Medulla oblongata (tissue), 1 donor: ENCODE measurements around the gene DLD.
"Not testable (repeated sequence)": the region's sequence is repeated elsewhere in the genome, so short reads cannot be mapped to it uniquely, and the experiment has no call there.

Experiments used
- DNase-seq: peaks from one replicate; pipeline ENCODE4 v3.0.0-alpha.2; 2015; ENCODE audit errors: extremely low spot score

The DLD gene

DNA sequence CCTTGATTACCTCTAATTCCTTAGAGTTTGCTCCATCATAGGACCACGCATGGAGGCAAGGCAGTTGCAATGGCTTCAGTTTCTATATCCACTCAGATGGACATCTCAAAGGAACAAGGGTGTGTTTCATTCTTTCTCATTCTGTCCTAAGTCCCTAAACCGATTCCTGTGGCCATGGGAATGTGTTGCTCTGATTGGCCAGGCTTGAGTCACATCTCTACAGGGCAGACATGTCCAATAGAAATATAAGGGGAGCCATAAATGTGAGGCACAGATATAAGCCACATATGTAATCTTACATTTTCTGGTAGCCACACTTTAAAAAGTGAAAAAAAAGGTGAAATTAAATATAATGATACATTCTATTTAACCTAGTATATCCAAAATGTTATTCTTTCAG is 16.9 kb upstream of the DLD start:
- no peak for DNase-seq

DNA sequence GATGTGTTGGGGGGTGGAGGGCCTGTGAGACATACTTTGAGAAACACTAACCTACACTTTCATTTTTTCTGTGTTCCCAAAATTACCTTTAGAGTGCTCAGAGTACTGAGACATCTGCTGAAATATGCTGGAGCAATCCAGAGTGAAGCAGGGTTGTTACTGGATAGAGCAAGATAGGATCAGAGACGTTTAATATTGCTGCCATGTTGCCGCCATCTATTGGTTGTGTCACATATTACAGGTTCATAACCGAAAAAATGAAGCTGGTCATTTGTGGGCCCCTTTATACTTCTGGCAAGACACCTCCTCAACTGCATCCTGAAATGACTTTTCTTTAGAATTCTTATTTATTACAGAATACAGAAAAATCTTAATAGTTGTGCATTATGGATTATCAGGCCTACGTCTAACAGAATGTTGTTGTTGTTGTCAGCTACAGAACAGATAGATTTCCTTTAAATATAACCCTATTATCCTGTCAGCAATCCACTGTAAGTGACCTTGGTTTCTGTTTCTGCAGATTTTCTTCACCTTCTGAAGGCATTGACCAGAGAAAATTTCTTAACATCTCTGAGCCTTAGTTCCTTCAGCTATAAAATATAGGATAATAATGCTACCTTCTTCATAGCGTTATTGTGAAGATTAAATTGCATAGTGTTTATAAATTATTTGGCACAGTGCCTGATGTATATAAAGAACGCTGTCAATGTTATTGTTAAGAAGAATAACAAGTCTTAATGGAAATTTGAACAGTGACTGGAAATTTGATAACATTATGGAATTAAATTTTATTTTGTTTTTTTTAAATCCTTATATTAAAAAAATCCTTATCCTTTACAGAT is 16.2 kb upstream of the DLD start:
- peak; percentile 79 for DNase-seq

DNA sequence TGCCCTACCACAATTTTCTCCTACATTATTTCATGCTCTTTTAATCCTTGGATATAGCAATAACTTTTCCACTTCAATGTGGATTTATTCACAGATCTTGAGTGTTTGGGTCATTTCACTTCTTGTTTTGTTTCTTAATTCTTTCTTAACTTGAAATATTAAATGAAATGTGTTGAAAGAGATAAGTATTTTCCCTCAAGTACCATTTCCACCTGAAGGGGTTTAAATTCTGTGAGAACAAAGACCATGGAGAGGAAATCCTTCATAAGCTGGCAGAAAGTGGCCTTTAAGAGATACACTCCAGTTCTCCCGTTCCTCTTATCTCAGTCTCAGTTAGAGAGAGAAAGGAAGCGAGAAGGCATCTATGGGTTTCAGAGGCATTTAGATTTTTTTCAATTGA is 14.1 kb upstream of the DLD start:
- DNase-seq = no peak

DNA sequence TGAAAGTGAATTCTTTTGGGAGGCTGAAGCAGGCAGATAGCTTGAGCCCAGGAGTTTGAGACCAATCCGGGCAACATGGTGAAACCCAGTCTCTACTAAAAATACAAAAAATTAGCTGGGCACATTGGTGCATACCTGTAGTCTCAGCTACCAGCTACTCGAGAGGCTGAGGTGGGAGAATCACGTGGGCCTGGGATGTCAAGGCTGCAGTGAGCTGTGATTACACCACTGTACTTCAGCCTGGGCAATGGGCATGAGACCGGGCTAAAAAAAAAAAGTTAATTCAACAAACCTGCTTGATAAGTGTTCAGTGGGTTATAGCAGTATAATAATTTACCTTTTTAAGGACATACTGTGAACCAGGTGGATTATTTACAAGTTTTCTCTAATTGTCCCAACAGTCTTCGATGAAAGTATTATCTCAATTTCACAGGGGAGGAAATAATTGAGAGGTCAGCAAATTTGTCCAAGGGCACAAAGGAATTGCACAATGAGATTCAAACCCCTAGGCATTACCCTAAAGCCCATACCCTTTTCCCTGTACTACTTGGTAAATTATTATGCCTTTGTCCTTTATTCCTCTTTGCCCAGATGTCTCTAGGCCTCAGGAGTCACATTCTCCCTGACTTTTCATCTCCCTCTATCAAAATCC is 13.1 kb upstream of the DLD start:
- no peak for DNase-seq

DNA sequence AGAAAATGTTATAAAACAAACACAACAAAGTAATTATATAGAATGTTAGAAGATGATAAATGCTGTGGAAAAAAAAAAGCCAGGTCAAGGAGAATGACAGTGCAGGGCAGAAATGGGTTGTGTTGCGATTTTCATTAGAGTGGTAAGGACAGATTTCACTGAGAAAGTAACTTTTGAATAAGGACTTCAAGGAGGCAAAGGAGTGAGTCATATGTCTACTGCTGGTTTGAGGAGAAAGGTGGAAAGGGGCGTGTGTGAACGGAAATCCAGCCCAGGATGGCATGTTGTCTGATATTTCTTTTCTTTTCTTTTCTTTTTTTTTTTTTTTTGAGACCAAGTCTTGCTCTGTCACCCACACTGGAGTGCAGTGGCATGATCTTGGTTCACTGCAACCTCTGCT is 12.3 kb upstream of the DLD start:
- DNase-seq = no peak

DNA sequence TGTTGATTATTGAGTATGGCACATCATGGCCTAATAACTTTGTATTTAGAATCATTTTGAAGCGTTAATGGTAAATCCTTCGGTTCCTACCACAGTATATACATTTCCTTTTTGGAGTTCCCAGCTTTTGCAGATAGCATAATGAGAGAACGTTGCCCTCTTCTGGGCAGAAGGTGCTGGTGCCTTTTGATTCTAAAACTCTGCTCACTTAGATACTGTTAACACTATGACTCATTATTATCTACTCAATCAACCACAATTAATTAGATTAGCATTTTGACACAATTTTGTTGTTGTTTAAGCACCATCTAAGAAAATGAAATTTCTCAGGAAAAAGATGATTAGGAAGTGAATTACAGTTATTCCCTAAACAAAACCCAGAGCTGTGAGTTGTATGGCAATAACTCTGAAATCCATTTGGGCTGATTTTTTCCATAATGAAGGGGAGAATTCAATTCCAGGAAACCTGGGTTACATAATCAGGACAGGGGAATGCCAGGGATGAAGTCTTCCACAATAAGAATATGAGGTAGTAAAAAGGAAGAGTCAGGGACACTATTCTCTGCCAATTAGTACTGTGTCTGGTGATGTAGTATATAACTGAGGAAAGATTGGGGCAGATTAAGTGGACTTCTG is 11.5 kb upstream of the DLD start:
- DNase-seq = peak; percentile 69

DNA sequence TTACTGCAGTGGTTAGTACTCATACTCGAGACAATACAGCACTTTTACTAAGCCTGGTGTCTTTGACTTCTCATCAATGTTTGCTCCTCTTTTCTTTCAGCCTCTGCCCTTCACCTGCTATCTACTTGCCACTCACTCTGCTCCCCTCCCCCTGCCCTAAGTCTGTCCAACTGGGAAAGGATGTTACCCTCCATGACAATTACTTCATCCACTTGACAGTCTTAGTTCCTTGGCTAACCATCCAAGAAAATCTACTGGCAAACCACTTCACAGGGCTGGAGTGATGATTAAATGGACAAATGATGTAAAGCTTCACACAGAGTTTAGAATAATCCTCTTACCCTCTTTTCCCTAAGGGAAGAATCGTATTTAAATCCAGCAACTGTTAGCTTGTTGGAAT is 8.2 kb upstream of the DLD start:
- no peak for DNase-seq

DNA sequence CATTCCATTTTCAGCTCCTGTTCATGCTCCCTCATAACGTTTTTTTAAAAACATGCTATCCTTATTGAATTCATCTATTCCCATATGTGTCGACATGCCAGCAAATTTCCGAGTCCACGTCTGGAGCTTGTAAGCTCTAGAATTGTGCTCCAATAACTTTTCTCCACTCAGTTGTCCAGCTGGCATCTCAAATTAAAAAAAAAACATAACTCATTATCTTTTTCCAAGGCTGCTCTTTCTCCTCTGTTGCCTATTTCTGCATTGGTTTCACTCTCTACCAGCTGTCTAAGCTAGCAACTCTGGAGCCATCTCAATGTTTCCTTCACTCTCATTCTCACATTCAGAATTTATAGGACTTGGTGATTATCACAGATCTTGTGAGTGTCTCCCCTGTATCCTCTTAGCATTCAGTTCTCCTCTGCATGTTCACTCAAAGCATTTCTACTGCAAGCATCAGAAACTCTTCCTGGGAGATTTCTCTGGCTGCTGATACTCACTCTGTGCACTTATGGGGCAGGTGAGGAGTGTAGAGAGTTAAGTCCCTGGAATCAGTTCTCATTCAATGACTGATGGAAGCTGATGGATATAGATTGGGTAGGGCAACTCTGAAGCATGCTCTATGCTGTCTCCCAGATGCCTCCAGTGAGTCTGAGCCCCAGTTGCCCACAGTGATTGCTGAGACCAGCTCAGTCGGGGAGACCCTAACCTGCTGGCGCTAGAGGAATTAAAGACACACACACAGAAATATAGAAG is 6.7 kb upstream of the DLD start:
- DNase-seq = no peak

DNA sequence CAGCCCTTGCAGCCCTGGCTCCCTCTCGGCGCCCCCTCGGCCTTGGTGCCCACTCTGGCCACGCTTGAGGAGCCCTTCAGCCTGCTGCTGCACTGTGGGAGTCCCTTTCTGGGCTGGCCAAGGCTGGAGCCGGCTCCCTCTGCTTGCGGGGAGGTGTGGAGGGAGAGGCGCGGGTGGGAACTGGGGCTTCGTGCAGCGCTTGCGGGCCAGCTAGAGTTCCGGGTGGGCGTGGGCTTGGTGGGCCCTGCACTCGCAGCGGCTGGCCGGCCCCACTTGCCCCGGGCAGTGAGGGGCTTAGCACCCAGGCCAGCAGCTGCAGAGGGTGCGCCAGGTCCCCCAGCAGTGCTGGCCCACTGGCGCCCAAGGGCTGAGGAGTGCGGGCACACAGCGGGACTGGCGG is 3.2 kb upstream of the DLD start:
- DNase-seq = not testable (repeated sequence)

DNA sequence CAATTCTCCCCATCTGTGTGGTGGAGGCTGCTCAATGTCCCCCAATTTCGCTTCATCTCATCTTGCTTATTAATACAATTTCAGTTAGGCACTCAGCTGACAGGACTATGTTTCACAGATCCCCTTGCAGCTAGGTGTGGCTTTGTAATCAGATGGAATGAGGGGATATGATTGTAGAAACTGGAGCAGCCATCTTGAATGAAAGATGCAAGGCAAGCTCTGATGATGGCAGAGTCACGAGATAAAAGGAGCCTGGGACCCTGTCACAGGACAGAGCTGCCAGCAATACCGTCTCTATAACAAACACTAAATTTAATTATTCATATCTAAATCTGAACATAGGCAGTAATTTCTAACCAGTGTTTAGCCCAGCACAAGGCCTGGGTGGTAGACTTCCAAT is 991 bp upstream of the DLD start:
- DNase-seq = no peak

DNA sequence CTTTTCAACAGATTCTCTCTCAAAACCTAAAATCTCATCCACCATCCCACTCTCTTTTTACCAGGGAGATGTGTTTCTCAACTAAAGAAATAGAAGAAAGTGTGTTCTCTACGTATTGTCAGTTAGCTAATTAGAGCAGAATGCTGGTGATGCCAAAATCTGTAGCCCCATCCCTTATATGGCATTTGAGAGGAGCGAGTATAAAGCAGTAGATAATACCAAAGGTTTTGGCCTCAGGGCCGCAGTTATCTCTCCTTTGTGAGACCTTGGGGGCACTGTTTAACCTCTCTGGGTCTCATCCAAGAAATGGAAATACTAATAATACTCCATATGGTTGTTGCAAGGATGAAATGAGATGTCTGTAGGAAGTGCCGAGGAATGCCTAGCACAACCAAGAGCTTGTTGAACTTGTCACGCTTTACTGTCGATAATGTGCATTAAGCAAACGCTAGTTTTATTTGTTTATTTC is 456 bp upstream of the DLD start:
- DNase-seq = no peak

DNA sequence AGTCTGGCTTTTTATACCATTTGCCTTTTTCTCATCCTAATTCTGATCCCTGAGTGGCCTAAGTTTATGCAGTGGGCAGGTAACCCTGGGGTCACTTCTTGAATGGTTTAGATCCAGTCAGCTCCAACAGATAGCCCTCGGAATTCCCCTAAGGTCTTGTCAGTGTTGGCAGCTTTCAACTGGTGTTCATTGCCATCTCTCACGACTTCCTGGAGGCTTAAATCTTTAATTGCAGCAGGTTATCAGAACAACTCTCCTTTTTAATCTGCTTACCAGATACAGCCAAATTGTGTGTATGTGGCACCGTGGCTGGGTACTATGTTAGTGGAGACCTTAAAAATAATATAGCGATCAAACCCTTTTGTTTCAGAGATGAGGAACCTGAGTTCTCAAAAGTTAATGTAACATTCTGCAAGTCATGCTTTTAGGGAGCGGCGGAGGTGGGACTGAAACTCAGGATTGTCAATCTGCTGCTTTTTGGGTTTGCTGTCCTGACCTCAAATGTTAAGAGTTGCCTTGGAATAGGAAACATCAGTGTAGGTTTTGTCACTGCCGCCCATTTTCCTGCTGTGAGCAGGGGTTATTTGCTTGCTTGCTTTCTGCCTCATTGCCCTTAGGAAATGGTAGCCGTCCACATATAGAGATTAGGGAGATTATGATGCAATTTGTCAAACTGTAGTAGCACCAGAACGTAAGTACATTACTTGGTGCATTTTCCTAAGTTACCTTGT is 818 bp downstream of the DLD start:
- no peak for DNase-seq

DNA sequence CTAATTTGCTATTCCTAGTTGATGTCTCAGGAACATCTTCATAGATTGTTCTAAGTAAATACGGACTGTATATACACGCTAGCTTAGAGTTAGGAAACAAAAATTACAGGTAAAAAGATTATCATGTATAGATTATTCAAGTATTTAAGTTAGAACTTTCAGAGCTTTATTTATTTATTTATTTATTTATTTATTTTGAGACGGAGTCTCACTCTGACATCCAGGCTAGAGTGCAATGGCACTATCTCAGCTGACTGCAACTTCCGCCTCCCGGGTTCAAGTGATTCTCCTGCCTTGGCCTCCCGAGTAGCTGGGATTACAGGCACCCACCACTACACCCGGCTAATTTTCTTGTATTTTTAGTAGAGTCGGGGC is 1.4 kb downstream of the DLD start:
- DNase-seq = not testable (repeated sequence)

DNA sequence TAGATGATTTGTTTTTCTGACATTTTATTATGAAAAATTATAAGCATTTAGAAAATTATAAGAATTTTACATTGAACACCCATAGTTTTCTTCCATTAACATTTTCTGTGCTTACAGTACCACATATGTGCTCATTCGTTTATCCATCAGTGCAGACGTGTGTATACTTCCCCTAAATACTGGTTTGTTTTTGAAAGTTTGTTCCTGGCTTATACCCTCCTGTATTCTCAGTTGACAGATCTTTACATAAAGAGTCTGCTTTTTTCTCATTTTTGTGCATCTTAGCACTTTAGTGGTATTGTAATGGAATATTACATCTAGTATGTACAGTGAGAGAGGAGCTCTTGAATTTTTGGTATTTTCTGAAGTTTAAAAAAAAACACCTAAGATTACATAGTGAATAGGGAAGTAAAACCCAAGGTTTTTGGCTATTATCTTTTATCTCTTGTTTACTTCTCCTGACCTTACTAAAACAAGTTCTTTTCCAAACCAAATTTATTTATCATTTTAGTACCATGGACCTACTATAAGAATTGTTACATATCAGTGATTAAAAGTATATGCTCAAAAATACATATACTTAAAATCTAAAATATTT is 8.1 kb downstream of the DLD start:
- no peak for DNase-seq

DNA sequence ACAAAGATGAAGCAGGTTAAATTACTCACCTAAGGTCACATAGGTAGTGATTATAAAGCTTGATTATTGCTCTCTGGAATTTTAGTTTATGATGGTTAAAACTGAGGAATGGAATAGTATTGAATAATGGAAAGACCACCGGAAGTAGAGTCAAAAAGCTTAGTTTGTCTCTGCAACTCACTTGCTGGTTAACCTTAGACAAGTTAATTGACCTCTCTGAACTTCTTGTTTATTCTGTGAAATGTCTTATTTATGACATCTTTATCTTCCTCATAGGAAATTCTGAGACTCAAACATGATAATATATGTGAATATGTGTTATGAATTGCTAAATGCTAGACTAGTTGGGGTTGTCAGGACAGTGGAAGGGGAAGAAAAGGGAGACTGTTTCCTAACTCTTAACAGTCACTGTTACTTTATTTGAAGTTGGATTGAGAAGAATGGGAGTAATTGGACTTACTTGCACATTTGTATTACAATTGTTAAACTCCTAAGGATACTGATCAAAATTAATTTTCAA is 9.6 kb downstream of the DLD start:
- no peak for DNase-seq

DNA sequence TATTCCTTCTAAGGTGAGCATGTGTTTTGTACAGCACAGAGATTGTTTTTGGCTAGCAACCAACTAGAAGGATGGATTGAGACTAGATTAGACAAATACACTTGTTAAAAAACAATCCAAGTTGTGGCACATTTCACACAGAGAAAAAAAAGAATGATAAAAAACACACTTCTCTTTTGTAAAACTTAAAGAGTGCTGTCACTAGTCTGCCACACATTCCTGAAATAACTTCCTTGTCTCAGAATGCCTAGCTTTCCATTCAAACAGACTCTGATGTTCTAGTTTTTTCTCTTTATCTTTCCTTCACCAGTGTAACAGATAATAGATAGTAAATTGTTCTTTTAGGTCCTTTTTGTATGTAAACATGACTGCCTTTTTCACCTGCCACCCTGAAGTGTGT is 11.4 kb downstream of the DLD start:
- no peak for DNase-seq

DNA sequence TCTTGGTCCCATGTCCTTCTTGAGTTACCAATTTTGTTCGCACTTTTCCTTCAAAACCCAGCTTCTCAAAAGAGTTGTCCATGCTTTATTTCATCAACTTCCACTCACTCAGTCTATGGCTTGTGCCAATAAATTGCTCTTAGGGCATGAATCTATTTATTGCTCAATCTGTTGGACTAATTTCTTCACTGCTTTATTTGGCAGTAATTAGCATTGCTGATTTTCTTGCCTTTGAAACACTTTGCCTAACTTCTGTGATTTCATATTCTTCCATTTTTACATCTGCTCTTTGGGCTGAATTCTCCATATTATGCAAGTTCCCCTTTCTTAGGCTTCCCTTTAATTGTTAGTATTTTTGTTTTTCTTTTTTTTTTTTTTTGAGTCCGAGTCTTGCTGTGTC is 16.8 kb downstream of the DLD start:
- DNase-seq = no peak

DNA sequence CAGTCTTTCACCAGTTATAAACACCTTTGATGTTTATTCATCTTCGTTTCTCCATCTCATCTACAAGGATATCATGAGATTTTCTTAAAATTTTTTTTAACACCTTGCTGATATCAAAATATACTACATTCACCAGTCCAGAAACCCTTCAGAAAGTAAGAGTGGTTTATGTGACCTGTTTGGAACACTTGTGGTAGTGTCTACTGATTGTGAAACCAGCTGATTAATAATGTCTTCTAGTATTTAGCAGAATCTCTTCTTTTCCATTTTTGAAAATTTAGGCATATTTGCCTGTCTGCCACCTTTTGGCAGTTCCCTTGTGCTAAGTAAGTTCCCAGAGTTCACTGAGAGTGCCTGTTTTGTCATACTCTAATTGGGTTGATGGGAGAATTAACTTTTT is 18.5 kb downstream of the DLD start:
- DNase-seq = no peak

DNA sequence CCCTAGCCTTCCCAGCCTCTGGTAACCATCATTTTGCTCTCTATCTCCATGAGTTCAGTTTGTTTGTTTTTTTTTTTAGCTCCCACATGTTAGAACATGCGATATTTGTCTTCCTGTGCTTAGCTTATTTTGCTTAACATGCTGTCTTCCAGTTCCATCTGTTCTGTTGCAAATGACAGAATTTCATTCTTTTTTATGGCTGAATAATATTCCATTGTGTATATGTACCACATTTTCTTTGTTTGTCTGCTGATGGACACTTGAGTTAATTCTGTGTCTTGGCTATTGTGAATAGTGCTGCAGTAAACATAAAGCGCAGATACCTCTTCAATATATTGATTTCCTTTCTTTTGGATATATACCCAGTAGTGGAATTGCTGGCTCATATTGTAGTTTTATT is 21.0 kb downstream of the DLD start:
- no peak for DNase-seq

DNA sequence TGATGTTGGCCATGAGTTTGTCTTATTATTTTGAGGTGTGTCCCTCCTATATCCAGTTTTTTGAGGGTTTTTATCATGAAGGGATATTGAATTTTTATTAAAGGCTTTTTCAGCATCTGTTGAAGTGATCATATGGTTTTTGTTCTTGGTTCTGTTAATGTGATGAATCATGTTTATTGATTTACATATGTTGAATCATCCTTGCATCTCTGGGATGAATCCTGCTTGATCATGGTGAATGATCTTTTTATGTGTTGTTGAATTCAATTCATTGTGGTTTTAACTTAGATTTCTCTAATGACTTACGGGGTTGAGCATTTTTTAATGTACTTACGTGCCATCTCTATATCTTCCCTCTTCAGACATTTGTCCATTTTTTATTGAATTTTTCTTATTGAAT is 22.9 kb downstream of the DLD start:
- no peak for DNase-seq

DNA sequence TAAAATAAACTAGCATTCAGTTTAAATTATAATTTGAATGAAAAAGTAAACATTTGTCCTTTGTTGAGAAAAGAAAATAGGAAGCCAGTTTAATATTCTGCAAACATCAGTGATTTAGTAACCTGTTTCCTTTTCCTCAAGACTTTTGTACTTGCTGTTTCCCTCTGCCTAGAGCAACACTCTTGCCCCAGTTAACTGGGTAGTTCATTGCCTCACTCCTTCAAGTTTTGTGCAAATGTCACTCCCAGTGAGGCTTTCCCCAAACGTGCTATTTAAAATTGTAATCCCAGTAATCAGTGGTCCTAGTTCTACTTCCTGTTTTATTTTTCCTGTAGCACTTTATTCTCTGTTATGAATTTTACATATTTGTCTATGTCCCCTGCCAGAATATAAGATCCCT is 23.8 kb downstream of the DLD start:
- DNase-seq = no peak
